K562 (cell line): ENCODE measurements around the gene BCR. TPM values are rescaled to one million over a fixed set of nuclear protein-coding genes. Genes with fewer than 3 reads are reported as not detected.
A peak's percentile ranks its signal among the peaks of the same experiment; 100 is the strongest.

Experiments
- BRF1 ChIP-seq: IDR thresholded peaks from 3 replicates; pipeline ENCODE4 v1.6.1; 2011; ENCODE audit warnings: borderline replicate concordance, mild to moderate bottlenecking; ENCODE audit not compliant: insufficient read length; ENCODE audit errors: extremely low read depth
- POLR2AphosphoS5 ChIP-seq: IDR thresholded peaks from 2 replicates; pipeline ENCODE4 v1.6.1; 2011; ENCODE audit warnings: mild to moderate bottlenecking, low read depth, low read length, moderate library complexity; ENCODE audit not compliant: control insufficient read depth, insufficient read depth
- RBM25 ChIP-seq: fragments of 200-400 bp; formaldehyde crosslinking; IDR thresholded peaks from 2 replicates; pipeline ENCODE4 v1.6.1; 2018; ENCODE audit warnings: low read length, low read depth, moderate library complexity; ENCODE audit not compliant: severe bottlenecking
- RHOXF2B ChIP-seq: fragments of 250-450 bp; sonication (Bioruptor Pico); conservative IDR thresholded peaks from 2 replicates; pipeline ENCODE4 v1.5.1; 2021
- SMAD4 ChIP-seq: fragments of 250-450 bp; sonication (Bioruptor Pico); conservative IDR thresholded peaks from 2 replicates; pipeline ENCODE4 v1.8.0; 2021; ENCODE audit warnings: inconsistent platforms, mild to moderate bottlenecking, moderate library complexity
- ZFP30 ChIP-seq: fragments of 250-450 bp; sonication (Bioruptor Pico); IDR thresholded peaks from 2 replicates; pipeline ENCODE4 v1.8.0; 2022; ENCODE audit warnings: moderate library complexity, mild to moderate bottlenecking, inconsistent platforms, borderline replicate concordance
- polyA plus RNA-seq, 8 experiments: library from polyadenylated mRNA; depleted of rRNA in 4 of 8; stranded (reverse) in 5 of 8; unstranded in 3 of 8; fragments of >200 nt; fragmentation: Nextera tagmentation in 2 of 8; fragmentation: Illumina TruSeq in 1 of 8; extraction: Ambion mirVana in 2 of 8; extraction: Trizol in 1 of 8; gene quantifications; 2 replicates each; pipeline versions ENCODE4 v1.2.1 to v1.2.3, GENCODE V29; 2011 to 2014; ENCODE audit warnings: inconsistent platforms in 1 of 8, missing spikeins in 1 of 8
- total RNA-seq, 7 experiments: library from RNA; depleted of rRNA in 6 of 7; stranded (reverse); fragments of >200 nt in 6 of 7; fragmentation: Illumina TruSeq in 2 of 7; extraction: Trizol in 2 of 7; gene quantifications; 2 replicates each; pipeline versions ENCODE4 v1.2.1 to v1.2.3, GENCODE V29; 2011 to 2021; ENCODE audit warnings: low replicate concordance in 1 of 7
- TF ChIP-seq, protein P1 (sequence below): sonication (generic); formaldehyde crosslinking; IDR thresholded peaks from 2 replicates; pipeline ENCODE4 v1.8.1; 2023; ENCODE audit warnings: mild to moderate bottlenecking, missing genetic modification reagents
- TF ChIP-seq, protein P2 (sequence below), 2 experiments: fragments of 450-650 bp in 1 of 2; sonication (generic) in 1 of 2; formaldehyde crosslinking in 1 of 2; IDR thresholded peaks in 1 of 2; conservative IDR thresholded peaks in 1 of 2; 2 replicates each; pipeline versions ENCODE4 v1.6.1 to v1.8.1; 2016 to 2023; ENCODE audit warnings: mild to moderate bottlenecking in 2 of 2, moderate library complexity in 2 of 2, inconsistent platforms in 1 of 2, missing genetic modification reagents in 1 of 2
- TF ChIP-seq, protein P3 (sequence below): fragments of 450-650 bp; IDR thresholded peaks from 2 replicates; pipeline ENCODE4 v1.6.1; 2016; ENCODE audit warnings: missing biosample characterization, missing genetic modification characterization
- TF ChIP-seq, protein P4 (sequence below): fragments of 250-450 bp; sonication (Bioruptor Pico); IDR thresholded peaks from 2 replicates; pipeline ENCODE4 v1.8.0; 2022; ENCODE audit warnings: inconsistent platforms

The BCR gene
- total and polyA plus RNA-seq, 9 of the 15 experiments (the other 6 are each of a cell fraction or from before 2014, with no cell fraction given), result 0.41 to 150 (median 45.6) TPM

DNA sequence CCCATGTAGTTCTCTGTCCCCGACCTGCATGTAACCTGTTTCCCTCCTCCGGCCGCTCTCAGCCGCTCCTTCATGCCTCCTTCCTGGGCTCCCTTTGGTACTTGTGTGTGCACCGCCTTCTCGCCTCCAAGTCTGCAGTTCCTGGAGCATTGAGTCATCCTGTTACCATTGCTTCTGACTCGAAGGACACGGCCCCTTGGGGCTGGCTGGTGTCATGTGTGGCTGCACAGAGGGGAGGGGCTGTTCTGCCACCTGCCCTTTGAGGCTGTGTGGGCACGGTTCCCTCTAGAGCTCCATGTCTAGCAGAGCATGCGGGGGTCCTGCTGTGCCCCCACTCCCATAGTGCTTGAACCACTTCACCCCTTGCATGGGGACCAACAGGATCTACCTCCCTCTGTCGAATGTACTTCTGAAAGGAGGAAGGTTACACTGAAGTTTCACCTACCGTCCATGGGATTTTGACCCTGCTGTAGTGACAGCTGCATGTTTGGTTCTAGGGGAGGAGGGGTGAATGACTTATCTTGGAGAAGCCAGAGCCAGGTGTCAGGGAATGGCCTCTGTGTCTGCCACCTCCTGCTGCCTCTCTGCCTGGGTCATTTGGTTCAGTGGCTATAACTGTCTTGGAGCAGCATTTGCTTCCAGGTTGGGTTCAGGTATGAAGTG is 39.6 kb downstream of the BCR start (continued):
- TF ChIP-seq, protein P1, sequence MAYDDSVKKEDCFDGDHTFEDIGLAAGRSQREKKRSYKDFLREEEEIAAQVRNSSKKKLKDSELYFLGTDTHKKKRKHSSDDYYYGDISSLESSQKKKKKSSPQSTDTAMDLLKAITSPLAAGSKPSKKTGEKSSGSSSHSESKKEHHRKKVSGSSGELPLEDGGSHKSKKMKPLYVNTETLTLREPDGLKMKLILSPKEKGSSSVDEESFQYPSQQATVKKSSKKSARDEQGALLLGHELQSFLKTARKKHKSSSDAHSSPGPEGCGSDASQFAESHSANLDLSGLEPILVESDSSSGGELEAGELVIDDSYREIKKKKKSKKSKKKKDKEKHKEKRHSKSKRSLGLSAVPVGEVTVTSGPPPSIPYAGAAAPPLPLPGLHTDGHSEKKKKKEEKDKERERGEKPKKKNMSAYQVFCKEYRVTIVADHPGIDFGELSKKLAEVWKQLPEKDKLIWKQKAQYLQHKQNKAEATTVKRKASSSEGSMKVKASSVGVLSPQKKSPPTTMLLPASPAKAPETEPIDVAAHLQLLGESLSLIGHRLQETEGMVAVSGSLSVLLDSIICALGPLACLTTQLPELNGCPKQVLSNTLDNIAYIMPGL (CRISPR knock-in tag), result peak; percentile 83
- no peak for TF ChIP-seq BRF1
- TF ChIP-seq SMAD4 (CRISPR knock-in tag), result no peak
- no peak for TF ChIP-seq RBM25
- TF ChIP-seq RHOXF2B, result no peak
- TF ChIP-seq, protein P2, sequence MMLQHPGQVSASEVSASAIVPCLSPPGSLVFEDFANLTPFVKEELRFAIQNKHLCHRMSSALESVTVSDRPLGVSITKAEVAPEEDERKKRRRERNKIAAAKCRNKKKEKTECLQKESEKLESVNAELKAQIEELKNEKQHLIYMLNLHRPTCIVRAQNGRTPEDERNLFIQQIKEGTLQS (IDR thresholded peaks at IDR 0.05), result no peak
- TF ChIP-seq, protein P2 (CRISPR knock-in tag; conservative IDR thresholded peaks at IDR 0.05), result peak; percentile 82
- TF ChIP-seq, protein P3, sequence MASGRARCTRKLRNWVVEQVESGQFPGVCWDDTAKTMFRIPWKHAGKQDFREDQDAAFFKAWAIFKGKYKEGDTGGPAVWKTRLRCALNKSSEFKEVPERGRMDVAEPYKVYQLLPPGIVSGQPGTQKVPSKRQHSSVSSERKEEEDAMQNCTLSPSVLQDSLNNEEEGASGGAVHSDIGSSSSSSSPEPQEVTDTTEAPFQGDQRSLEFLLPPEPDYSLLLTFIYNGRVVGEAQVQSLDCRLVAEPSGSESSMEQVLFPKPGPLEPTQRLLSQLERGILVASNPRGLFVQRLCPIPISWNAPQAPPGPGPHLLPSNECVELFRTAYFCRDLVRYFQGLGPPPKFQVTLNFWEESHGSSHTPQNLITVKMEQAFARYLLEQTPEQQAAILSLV (tag), result no peak
- TF ChIP-seq ZFP30, result no peak
- no peak for TF ChIP-seq POLR2AphosphoS5
- TF ChIP-seq, protein P4, sequence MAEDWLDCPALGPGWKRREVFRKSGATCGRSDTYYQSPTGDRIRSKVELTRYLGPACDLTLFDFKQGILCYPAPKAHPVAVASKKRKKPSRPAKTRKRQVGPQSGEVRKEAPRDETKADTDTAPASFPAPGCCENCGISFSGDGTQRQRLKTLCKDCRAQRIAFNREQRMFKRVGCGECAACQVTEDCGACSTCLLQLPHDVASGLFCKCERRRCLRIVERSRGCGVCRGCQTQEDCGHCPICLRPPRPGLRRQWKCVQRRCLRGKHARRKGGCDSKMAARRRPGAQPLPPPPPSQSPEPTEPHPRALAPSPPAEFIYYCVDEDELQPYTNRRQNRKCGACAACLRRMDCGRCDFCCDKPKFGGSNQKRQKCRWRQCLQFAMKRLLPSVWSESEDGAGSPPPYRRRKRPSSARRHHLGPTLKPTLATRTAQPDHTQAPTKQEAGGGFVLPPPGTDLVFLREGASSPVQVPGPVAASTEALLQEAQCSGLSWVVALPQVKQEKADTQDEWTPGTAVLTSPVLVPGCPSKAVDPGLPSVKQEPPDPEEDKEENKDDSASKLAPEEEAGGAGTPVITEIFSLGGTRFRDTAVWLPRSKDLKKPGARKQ, result no peak
- TF ChIP-seq, all 486 proteins: peak for 3
